HG02885 (cell line): ENCODE measurements around the gene SV2B.
"Not testable (repeated sequence)": the region's sequence is repeated elsewhere in the genome, so short reads cannot be mapped to it uniquely, and the experiment has no call there.

ENCODE experiments used
- ATAC-seq: cut with Tn5 transposase; IDR thresholded peaks from one replicate; pipeline ENCODE4 v1.9.1; 2021; ENCODE audit warnings: mild to moderate bottlenecking; ENCODE audit not compliant: unreplicated experiment, poor library complexity

Gene SV2B

GRCh38 chr15:91099995-91100813 lies at the start of gene SV2B:
TSS of gene SV2B (plus strand) at chr15:91100257. CDS start at chr15:91226264, 126,007 bp downstream.
- peak; percentile 63 for ATAC-seq

- ATAC-seq = no peak
Measured at GRCh38 chr15:91051248-91051647, 48.8 kb upstream of the SV2B start.

- ATAC-seq = no peak
Measured at GRCh38 chr15:91054816-91055215, 45.2 kb upstream of the SV2B start.

GRCh38 chr15:91055548-91056331 lies 44.3 kb upstream of the SV2B start:
- ATAC-seq = no peak

- ATAC-seq = no peak
Measured at GRCh38 chr15:91061230-91061629, 38.8 kb upstream of the SV2B start.

GRCh38 chr15:91061997-91062396 lies 38.1 kb upstream of the SV2B start:
- ATAC-seq = no peak

GRCh38 chr15:91065505-91065904 lies 34.6 kb upstream of the SV2B start:
- ATAC-seq = no peak

- no peak for ATAC-seq
Measured at GRCh38 chr15:91067036-91067435, 33.0 kb upstream of the SV2B start.

GRCh38 chr15:91068436-91068835 lies 31.6 kb upstream of the SV2B start:
- no peak for ATAC-seq

- ATAC-seq = no peak
Measured at GRCh38 chr15:91068966-91069365, 31.1 kb upstream of the SV2B start.

GRCh38 chr15:91070872-91071271 lies 29.2 kb upstream of the SV2B start:
- ATAC-seq = no peak

GRCh38 chr15:91072161-91072560 lies 27.9 kb upstream of the SV2B start:
- no peak for ATAC-seq

- no peak for ATAC-seq
Measured at GRCh38 chr15:91073077-91073476, 27.0 kb upstream of the SV2B start.

- ATAC-seq = no peak
Measured at GRCh38 chr15:91073768-91074167, 26.3 kb upstream of the SV2B start.

GRCh38 chr15:91075739-91076138 lies 24.3 kb upstream of the SV2B start:
- ATAC-seq = no peak

GRCh38 chr15:91077029-91077428 lies 23.0 kb upstream of the SV2B start:
- ATAC-seq = no peak

- not testable (repeated sequence) for ATAC-seq
Measured at GRCh38 chr15:91093866-91094265, 6.2 kb upstream of the SV2B start.

- no peak for ATAC-seq
Measured at GRCh38 chr15:91098451-91098850, 1.6 kb upstream of the SV2B start.

- ATAC-seq = peak; percentile 20
Measured at GRCh38 chr15:91099616-91099994, 452 bp upstream of the SV2B start.

GRCh38 chr15:91100814-91101607 lies 954 bp downstream of the SV2B start:
- ATAC-seq = peak; percentile 6

GRCh38 chr15:91101608-91101920 lies 1.5 kb downstream of the SV2B start:
- no peak for ATAC-seq
